Measurements from ENCODE around the gene CPEB4.

The CPEB4 gene

DNA sequence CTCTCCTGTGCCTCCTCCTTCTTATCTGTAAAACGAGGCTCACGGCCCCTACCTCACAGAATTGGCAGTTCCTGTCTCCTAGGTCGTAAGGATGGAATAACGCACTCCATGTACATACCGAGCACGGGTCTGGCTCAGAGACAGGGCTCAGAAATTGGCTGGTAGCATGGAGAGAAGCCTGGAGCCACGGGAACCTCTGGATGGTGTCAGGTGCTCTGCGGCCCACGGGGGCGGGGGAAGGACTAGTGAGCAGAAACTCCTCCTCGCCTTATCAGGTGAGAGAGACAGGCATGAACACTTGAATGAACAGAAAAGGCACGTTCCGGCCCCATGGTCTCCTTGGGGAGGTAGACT, 85.4 kb downstream of the CPEB4 start:
- no peak for DNase-seq (ENCODE audit: low spot score)

DNA sequence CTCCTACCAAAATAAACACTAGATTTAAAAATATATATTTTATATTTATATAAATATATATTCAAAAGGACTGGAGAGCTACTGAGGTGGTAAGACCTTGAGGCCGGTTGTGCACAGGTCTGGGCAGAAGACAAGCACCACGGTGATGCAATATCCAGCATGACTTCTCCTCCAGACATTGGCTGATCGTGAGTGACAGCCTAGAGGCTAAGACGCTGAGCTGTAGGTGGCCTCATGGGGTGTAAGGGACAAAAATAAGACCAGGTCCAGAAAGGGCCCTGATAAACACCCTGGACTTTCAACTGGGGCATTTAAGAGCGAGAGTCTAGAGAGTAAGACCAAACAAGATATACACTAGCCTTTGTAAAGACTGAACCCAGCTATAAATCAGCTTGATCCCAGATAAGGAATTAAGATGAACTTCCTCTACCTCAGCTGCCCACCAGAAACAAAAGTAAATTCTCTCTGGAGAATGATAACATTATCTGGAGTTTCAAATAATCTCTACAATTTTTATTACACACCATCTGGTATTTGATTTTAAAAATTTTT, 86.6 kb downstream of the CPEB4 start:
- no peak for DNase-seq (ENCODE audit: low spot score)

DNA sequence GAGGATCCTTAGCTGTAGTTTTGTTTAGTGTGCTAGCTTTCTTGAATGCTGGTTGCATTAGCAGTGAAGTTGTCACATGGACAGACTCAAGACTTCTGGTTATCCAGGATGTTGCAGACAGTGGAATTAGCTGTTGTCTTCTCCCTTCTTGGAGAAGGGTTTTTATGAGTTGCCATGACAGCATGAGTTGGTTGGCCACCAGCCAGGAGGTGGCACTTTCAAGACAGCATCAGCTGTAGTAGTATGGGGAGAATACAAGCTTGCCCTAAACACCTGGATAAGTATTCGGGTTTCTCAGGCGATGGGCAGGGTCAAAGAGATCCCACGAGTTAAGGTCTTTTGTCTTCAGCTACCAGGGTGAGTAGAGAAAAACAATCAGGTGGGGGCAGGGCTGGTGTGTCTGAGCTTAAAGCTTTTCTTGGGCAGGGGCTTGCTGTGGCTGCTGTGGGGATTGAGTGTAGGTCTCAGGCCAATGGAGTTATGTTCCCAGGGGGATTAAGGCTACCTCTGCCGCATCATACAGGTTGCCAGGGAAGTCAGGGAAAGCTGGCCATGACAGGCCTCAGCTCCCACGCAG, 93.1 kb downstream of the CPEB4 start:
- DNase-seq (ENCODE audit: low spot score) = no peak

- peak; percentile 40 for DNase-seq (ENCODE audit: low spot score)
These were observed 96.1 kb downstream of the CPEB4 start for GRCh38 chr5:173984218-173984617.

DNA sequence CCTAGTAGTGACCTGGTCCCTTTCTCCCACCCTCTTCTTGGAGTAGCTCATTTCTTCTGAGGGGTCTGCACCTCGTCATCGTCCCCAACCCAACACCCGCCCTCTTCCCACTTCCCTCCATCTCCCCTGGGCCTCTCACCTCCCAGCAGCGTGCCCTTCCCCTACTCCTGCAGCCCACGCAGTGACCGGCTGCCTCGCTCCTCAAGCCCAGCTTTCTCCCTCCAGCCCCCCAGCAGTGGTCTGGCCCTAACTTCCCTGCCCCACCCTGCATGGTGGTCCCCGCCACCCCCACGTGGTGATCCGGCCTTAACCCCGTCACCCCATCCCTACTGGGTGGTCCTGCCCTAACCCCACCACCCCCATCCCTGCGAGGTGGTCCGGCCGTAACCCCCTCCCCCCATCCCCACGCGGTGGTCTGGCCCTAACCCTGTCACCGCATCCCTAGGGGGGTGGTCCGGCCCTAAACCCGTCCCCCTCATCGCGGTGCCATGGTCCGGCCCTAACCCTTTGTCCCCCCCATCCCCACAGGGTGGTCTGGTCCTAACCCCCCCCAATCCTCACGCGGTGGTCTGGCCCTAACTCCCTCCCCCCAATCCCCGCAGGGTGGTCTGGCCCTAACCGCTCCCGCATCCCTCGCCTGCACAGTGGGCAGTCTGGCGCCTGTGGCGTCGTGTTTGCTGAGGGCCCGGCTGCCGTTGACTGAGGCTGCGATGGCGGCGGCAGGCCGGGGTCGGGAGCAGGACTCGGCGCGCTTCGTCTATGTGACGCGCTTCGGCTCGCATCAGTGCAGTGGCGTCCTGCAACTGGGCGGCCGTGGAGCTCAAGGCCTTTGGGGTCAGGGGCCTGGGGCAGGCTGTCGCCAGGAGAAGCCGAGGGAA, 100.6 kb downstream of the CPEB4 start, which contains the start of gene C5orf47:
C5orf47 (plus strand) TSS at position 617 of the 878 bp plus-strand sequence; CDS start at position 711, 94 bp downstream.
- no peak for DNase-seq (ENCODE audit: low spot score)

DNA sequence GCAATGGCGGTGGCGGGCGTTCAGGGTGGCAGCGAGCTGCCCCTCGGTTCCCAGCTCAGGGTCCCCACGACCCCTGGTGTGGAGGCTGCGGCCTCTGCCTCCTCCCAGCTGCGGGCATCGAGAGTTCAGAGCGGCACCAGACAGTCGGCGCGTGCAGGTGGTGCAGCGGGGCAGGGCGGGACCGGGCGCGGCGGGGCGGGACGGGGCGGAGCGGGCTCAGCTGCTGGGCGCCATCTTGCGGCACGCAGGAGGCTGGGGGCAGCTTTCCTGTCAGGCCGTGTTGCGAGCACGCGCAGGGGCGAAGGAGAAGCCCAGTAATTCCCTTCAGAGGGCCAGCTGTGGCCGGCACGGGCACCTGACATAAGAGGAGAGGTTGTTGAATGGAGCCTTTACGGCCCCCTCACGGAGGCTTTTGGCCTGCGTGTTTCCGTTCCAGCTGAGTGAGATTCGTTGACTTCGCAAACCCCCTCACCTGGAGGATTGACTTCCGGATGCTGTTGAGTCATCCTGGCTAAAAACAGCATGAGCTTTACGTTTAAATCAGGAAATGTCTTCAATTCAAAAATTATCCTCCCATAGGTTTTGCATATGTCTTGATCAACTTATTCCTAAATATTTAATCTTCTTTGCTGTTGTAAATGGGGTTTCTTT, 101.4 kb downstream of the CPEB4 start:
- no peak for DNase-seq (ENCODE audit: low spot score)

DNA sequence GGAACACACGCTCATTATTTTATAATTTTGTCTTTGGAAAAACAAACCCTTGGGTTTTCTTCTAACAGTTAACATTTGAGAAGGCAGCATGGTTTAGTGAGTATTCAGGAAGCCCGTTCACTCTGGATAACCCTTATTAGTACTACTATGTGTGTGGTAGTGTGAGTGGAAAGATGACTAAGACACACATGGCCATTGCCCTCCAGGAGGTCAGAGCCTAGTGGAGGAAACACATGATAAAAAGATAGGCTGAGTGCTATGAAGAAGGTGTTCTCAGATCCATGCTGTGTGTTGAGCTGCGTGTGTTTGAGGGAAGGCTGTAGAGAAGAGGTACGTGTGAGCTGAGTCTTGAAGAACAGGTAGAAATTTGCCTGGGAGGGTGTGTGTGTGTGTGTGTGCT, 109.2 kb downstream of the CPEB4 start:
- no peak for DNase-seq (ENCODE audit: low spot score)

- DNase-seq (ENCODE audit: low spot score) = no peak
These were observed 110.4 kb downstream of the CPEB4 start for GRCh38 chr5:173998531-173998930.

DNA sequence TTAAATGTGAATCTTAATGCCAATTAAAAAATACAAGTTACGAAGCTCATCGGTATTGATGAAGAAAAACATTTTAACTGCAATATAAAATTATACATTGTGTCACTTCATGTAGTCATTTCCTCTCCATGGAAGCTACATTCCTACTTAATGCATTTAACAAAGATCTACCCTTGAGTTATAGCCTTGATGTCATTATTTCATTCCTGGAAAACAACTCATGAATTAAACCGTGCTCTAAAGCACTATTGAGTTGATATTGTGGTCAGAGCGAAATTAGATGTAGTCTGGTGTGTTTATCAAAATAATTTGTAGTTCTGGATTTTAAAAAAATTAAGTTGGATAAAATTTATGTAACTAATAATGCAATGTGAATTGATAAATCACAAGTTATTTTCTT, 111.9 kb downstream of the CPEB4 start:
- no peak for DNase-seq (ENCODE audit: low spot score)

DNA sequence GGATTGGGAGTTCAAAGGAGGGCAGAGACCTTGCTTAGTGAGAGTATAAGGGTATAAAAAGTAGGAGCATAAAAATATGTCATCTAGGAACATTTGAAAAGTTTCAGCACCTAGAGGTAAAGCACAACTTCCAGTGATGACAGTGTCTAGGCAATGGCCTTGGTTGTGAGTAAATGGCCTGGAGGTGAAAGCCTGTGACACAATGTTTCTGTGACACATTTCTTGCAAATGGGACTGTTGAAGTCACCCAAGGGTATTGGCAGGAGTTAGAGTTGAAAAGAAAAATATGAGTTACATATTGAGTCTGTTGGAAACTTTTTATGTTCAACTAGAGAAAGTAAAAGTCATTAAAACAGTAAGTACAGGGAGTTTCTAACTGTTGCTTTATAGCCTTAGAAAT, 115.6 kb downstream of the CPEB4 start:
- DNase-seq (ENCODE audit: low spot score) = no peak

- DNase-seq (ENCODE audit: low spot score) = no peak
These were observed 120.8 kb downstream of the CPEB4 start for GRCh38 chr5:174008922-174009321.

GRCh38 chr5:174010365-174010764, 122.2 kb downstream of the CPEB4 start:
- no peak for DNase-seq (ENCODE audit: low spot score)

DNA sequence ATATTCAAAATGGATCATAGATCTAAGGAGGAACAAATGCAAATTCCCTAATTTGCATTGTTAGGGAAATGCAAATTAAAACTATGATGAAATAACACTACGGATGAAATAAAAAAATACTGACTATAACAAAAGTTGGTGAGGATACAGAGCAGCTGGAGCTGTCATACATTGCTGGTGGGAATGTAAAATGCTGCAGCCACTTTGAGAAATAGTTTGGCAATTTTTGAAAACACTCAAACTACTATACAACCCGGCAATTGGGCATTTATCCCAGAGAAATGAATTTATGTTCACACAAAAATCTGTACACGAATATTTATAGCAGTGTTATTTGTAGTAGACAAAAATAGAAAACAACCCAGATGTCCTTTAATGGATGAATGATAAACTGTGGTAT, 123.3 kb downstream of the CPEB4 start:
- no peak for DNase-seq (ENCODE audit: low spot score)

Data from Ammon's horn (tissue), 1 donor.